Measurements from ENCODE around the gene HEATR1.

DNA sequence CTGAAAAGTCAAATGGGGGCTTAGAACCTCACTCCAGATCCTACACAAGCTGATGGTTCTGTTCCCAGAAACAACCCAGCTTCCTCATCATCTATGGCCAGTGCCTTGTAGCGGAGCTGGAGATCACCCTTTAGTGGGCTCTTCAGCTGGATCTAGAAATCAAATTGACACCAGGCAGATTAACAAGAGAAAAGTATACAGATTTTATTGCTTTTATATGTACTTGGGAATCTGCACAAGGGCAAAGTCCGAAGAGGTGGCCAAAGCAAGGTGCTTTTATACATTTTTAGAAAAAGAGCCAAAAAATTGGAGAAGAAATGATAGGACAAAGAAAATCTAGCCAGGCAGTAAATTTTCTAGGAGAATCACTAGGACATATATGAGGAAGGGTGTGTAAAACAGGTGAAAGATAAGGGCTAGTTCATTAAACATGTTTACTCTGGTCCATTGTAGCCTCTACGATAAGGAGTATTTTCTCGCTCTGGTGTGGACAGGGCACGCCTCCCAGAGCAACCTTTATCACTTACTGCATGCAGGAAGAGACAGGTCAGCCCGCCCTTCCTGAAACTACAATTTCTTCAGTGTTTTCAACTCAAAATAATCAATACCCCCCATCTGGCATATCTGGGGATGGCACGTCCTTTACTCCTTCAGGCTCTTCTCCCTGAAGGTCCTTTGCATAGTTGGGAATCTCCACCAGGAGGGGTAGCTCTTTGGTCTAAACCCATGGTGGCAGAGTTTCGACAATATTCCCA lies 94.5 kb downstream of the HEATR1 start:
- TF ChIP-seq, protein P1, sequence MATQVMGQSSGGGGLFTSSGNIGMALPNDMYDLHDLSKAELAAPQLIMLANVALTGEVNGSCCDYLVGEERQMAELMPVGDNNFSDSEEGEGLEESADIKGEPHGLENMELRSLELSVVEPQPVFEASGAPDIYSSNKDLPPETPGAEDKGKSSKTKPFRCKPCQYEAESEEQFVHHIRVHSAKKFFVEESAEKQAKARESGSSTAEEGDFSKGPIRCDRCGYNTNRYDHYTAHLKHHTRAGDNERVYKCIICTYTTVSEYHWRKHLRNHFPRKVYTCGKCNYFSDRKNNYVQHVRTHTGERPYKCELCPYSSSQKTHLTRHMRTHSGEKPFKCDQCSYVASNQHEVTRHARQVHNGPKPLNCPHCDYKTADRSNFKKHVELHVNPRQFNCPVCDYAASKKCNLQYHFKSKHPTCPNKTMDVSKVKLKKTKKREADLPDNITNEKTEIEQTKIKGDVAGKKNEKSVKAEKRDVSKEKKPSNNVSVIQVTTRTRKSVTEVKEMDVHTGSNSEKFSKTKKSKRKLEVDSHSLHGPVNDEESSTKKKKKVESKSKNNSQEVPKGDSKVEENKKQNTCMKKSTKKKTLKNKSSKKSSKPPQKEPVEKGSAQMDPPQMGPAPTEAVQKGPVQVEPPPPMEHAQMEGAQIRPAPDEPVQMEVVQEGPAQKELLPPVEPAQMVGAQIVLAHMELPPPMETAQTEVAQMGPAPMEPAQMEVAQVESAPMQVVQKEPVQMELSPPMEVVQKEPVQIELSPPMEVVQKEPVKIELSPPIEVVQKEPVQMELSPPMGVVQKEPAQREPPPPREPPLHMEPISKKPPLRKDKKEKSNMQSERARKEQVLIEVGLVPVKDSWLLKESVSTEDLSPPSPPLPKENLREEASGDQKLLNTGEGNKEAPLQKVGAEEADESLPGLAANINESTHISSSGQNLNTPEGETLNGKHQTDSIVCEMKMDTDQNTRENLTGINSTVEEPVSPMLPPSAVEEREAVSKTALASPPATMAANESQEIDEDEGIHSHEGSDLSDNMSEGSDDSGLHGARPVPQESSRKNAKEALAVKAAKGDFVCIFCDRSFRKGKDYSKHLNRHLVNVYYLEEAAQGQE (IDR thresholded peaks at IDR 0.05; ENCODE audit: insufficient read depth in 1 of 2, low read depth in 2 of 2, low read length in 2 of 2) = no peak
- TF ChIP-seq TAF1 (IDR thresholded peaks at IDR 0.05; ENCODE audit: borderline replicate concordance, insufficient read depth, low read length) = no peak
- TF ChIP-seq POLR2AphosphoS5 (IDR thresholded peaks at IDR 0.05; ENCODE audit: low read depth, low read length) = no peak
